HG02571 (cell line): ENCODE results near the gene METTL26.

Experiments
- ATAC-seq: cut with Tn5 transposase; IDR thresholded peaks from one replicate; pipeline ENCODE4 v1.9.1; 2021; ENCODE audit warnings: mild to moderate bottlenecking, moderate library complexity; ENCODE audit not compliant: unreplicated experiment

Gene METTL26

GRCh38 chr16:586645-587590 lies 49.2 kb downstream of the METTL26 start:
- ATAC-seq: no peak

GRCh38 chr16:586047-586644 lies 50.0 kb downstream of the METTL26 start:
- no peak for ATAC-seq

- ATAC-seq: no peak
Observed at GRCh38 chr16:585351-585750, 50.8 kb downstream of the METTL26 start.
